GM19463 (cell line): Measurements from ENCODE around the gene DSEL.

ENCODE experiments used
- ATAC-seq: cut with Tn5 transposase; IDR thresholded peaks from one replicate; pipeline ENCODE4 v1.9.1; 2021; ENCODE audit warnings: mild to moderate bottlenecking, moderate library complexity; ENCODE audit not compliant: unreplicated experiment

DSEL gene

DNA sequence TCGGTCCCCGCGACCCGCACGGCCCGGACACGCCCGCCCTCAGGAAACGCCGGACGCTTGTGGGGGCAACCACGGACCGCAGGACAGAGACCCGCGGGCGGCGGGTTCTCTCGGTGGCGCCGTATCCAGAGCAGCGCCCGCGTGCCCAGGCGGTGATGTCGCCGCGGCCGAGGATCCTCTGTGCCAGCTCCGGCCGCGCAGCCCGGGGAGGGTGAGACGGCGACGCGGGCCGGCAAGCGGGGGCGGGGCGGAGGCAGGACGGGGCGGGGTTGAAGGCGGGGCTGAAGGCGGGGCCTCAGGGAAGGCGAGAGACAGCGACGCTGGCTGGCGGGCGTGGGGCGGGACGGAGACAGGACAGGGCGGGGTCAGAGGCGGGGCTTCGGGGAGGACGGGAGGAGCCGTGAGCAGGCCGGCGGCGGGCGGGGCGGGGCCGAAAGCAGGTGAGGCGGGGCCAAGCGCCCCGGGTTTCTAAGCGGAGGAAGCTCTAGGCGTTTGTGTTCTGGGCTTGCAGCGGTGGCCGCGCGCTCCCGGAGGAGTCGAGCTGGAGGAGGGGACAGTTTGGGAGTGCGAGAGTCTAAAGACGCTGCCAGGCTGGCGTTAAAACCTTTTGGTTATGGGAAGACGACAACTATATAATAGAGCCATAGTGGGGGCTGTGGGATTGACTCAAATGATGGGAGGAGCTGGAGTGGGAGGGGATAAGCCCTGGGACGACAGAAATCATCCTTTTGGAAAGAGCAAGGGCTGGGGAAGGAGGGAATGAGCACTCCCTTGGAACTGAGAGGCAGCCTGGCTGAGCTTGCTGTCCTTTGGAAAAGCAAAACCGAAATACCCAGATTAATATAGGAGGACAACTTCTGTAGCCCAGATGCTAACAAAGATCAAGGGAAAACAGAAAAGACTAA, at the start of gene DSEL:
DSEL (minus strand) TSS at position 182 of the 905 bp plus-strand sequence. CDS start 2,112 bp downstream, outside the sequence.
- ATAC-seq: peak; percentile 95

GRCh38 chr18:67553437-67553836, 36.9 kb upstream of the DSEL start:
- no peak for ATAC-seq

DNA sequence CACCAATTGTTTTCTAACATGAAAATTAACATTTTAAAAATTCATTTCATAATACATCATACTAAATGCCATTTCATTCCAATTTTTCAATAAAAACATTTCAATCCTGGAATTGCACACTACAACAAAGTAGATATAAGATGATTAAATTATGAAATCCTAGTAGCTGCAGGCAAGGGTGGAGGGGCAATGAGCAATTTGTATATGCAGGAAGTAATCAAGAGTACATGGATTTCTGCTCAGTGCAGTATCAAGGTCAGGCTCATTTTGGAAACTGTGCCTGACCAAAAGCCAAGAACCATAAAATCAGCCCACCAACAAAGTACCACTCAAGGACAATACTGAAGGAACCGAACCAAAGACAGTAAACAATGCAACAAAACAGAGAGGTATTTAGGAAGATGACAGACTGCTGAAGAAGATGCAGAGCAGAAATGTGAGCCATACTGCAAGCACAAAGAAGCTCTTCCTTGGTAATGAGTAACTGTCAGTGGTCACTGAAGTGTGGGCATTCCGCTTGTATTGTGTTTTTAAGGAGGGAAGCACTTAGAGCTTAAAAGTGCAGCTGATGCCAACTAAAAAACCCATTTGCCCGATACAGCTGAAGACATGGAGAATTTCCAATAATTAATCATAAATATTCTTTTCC, 34.5 kb upstream of the DSEL start:
- ATAC-seq: no peak

DNA sequence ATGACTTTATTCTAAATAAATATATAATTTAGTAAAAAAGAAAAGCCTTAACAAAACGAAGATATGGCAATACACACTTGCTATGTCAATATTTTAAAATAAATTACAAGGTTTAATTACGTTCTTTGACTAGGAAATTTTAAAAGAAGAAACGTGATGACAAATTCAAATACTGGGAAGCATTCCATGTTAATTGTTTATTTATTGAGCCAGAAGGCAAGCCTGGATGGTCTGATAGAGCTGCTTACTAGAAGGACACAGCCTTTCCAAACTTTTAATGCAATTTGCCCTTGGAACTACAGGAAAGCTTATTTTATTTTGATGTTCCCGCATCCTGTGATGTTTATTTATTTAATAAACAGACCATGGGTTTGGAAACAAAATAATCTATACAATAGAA, 33.4 kb upstream of the DSEL start:
- no peak for ATAC-seq

GRCh38 chr18:67545681-67546080, 29.2 kb upstream of the DSEL start:
- ATAC-seq: no peak

- no peak for ATAC-seq
Measured at GRCh38 chr18:67540559-67540958, 24.0 kb upstream of the DSEL start.

GRCh38 chr18:67531929-67532328, 15.4 kb upstream of the DSEL start:
- no peak for ATAC-seq

DNA sequence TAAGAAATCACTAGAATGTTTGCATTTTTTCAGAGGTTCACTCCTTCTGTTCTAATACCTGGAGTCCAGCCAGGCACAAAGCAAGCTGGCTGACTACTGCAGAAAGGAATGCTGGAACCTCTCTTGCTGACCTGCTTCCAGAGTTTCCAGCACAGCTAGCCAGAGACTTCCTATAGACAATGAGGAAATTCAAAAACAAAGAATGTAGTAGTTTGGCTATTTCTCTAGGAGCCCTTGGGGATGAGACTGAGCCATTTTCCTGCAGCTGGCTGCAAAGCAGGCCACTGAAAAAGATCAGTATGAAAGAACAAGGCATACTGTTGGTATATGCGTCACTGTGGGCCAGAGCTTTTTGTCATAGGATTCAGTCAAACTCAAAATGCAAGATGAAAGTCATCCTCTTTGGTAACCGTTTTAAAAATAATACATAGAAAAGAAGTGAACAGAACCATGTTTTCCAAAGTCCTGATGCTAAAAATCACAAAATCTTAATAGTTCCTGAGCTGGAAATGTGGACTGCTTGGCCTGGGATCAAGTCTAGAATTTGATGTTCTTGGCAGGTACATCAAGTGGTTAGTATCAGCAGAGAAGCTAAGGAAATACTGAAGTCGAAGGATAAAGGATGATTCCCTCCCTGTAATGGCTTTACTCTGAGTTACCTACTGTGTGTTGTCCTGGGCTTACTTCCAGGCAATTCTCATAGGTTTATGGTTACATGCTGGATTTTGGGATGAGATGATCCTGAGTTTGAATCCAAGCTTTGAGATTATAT, 9.0 kb upstream of the DSEL start:
- ATAC-seq: no peak

GRCh38 chr18:67520351-67520921, 3.9 kb upstream of the DSEL start:
- ATAC-seq: no peak

DNA sequence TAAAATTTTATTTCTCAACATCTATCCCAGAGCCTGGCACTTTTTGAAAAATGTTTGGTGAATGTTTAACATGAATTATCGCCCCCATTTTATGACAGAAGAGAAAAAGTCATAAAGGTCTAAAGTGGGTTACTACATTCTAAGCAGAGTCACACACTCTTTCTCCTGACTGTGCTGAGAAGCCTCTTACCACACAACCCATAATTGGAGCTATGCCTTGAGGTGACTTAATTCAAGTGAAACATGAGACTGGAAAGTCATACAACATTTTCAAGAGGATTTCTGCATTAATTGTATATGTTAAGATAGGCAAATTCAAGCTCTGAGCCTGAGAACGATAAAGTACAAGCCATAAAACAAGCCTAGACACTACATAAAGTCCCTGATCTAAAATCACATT, 3.1 kb upstream of the DSEL start:
- no peak for ATAC-seq

DNA sequence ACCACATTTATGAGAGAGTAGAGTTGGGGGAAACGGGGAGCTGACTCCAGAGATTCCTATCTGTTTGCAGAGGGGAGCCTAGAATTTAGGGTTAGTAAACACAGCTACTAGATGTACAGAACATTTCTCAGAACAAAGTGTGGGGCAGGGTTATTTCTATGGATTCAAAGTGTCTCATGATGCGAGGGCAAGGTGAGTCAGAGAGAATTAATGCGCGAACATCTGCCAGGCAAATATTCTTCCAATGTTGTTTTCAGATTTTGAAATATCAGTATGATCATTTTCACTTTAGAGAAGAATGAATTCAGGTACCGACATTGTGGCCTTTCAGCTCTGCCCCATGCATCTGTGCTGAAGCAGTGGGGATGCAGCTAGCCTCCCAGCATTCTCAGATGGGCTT, 2.0 kb upstream of the DSEL start:
- ATAC-seq: no peak

- ATAC-seq: no peak
Measured at GRCh38 chr18:67517444-67517765, 885 bp upstream of the DSEL start.

- ATAC-seq: peak; percentile 21
Measured at GRCh38 chr18:67515942-67516538, 480 bp downstream of the DSEL start.

- no peak for ATAC-seq
Measured at GRCh38 chr18:67514901-67515540, 1.5 kb downstream of the DSEL start.

DNA sequence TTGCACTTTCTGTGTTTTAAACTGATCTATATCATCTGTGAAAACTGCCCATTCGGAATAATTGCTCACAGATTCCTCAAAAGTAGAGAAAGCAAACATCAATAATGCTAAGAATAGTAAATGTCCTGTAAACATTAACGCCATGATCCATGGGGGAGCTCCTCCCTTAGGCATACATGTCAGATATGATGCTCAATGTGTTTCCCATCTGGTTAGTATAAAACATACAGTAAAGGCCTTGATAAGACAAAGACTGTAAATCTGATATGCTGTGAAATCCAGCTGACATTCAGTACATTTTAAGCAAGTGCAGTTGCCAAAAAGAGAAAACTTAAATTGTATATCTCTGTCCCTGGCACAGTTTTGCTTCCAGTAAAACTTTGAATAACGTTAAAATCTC, 2.1 kb downstream of the DSEL start:
- ATAC-seq: no peak

GRCh38 chr18:67513280-67513679, 3.2 kb downstream of the DSEL start:
- no peak for ATAC-seq

DNA sequence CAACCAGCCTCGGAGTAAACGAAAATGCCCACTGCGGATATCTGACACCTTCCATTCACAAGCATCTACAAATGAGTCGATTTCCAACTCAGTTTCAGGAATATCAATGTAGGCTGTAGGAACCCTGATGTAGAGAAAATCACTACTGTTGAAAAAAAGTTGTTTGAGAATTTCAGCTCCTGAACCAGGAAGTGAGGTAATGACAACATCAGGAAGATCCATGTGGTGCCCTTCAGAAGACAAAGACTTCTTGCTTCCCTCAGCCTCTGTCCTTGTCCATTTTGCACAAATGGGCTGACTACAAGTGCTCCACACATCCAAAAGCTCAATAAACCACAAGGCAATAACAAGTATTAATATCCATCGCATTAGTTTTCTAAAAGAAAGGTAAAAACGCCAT, 4.7 kb downstream of the DSEL start:
- no peak for ATAC-seq

DNA sequence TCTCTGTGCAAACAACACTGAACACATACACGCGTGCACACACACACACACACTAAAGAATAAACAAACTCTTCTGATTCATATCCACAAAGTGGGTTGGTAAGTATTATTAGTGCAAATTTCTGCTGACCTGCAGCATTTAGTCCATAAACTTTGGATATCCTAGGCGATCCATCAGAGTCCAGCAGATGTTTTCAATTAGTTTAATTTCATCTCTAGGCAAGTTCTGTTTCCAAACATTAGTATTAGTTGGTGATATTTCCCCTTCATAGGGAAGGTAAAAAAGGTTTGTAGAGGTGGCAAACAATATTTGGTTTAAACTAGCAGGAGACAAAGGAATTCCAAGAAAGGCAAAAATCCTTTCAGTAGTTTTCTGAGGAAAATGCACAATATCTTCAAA, 5.7 kb downstream of the DSEL start:
- no peak for ATAC-seq

DNA sequence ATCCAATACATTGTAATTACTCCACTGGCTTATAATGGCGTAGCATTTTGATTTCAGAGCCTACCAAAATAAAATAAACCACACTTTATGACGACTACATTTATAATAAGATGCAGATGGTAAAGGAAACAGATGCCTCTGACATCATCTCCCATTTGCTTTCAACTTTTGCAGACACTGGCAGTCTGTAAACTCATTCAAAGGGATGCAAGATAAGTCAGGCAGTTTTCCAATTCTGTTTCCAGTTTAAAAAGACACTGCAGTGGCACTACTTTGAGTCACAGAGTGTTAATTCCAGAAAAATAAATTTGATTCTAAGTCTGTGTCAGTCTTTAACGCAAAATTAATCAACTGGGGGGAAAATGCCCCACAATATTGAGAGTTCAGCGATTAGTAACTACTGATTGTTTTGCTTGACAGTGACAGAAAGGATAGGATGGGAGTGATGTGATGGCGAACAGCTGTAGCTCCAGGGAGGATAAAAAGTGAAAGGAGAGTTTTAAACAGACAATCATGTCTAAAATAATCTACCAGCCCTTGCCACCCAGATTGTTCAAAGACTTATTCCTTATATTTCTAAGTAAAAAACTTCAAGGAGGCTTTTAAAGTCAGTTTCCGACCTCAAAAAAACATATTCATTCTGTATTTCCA, 6.7 kb downstream of the DSEL start:
- ATAC-seq: no peak

DNA sequence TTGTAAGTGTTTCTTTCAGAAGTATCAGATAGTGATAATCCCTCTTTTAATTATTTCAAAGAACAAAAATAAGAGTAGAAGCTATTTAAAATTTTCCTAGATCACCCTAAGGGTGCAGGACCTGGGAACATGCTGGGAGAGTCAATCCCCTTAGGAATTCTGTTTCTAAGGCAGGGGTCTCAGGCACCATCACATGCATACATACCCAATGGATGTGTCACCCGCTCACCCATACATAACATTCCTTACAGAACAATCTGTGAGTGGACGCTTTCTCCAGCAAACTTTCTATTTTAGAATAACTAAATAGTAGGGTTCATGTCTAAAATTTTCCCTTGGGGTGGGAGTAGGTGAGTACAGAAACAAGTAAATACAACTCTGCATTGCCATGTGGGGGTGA, 8.4 kb downstream of the DSEL start:
- ATAC-seq: no peak
